NT2/D1 (cell line): ENCODE results near the gene TRAM2.

Source experiments
- SUZ12 ChIP-seq: IDR thresholded peaks from 2 replicates; pipeline ENCODE4 v1.6.1; 2011; ENCODE audit not compliant: insufficient read length, insufficient read depth; ENCODE audit errors: extremely low read depth
- YY1 ChIP-seq: IDR thresholded peaks from 2 replicates; pipeline ENCODE4 v1.6.1; 2011; ENCODE audit not compliant: insufficient read length, insufficient read depth
- ZNF274 ChIP-seq: IDR thresholded peaks from 2 replicates; pipeline ENCODE4 v1.6.1; 2011; ENCODE audit warnings: mild to moderate bottlenecking, low read depth, low read length

DNA sequence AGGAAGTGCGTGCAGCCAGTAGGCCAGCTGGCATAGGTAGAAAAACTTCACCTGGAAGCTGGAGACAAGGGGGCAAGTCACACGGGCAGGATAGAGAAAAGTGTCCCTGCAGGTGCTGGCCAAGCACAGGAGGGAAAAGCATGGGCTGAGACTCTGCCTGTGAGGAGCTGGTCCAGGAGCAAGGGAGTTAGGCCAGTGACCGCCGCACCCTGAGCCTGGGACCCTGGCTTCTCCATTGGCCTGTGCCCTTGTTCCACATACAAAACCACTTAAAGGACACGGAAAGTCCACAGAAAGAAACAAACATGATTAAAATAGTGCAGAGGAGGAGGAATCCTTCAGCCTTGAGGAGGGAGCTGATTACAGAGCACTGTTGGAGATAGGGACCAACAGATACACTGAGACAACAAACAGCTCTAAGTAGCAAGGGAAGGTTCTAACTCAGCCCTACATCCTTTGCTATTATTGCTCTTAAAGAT lies 68.6 kb downstream of the TRAM2 start:
- TF ChIP-seq YY1: no peak
- no peak for TF ChIP-seq ZNF274
- TF ChIP-seq SUZ12: no peak
